Brain pericyte (primary cell): ENCODE data around the gene BTBD2.

Experiments
- DNase-seq: peaks from one replicate; pipeline ENCODE4 v3.0.0-alpha.2; 2012; ENCODE audit warnings: low read depth, low spot score

BTBD2 gene

DNA sequence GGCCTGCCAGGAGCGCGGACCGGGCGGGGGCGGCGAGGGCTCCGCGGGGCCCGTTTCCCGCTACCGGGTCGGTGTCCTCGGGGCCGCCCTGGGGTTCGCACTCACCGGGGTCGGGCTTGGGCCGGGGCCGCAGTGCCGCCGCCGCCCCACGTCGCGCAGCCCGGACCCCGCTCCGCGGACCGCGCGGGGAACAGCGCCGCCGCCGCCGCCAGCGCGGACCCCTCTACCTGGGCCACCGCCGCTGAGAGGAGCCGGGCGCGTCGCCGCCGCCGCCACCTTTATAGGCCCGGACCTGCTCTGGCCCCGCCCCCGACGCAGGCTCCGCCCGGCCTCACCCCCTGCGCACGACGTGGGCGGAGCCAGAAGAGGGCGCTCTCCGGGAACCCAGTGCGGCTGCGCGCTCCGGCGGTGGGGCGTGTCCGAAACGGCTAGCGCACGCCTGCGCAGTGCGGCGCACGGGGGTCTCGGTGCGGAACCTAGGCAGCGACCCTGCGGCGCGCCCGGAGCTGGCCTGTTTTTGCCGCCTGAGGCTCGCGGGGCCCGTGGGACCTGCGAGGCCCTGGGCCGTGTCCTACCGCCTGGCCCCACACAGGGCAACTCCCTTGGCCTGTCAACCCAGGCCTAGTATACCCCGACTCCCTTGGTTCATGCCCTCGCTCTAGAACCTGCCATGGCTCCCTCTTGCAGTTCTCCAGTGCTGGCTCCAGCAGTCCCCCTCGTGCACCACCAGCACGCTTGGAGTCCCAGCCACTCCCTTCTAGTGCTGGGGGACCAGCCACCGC lies 35.7 kb upstream of the BTBD2 start, which contains the start of gene MKNK2:
Gene MKNK2, minus strand, starts transcription at position 254 of the 782 bp plus-strand sequence. CDS start 393 bp downstream, outside the sequence.
- no peak for DNase-seq

DNA sequence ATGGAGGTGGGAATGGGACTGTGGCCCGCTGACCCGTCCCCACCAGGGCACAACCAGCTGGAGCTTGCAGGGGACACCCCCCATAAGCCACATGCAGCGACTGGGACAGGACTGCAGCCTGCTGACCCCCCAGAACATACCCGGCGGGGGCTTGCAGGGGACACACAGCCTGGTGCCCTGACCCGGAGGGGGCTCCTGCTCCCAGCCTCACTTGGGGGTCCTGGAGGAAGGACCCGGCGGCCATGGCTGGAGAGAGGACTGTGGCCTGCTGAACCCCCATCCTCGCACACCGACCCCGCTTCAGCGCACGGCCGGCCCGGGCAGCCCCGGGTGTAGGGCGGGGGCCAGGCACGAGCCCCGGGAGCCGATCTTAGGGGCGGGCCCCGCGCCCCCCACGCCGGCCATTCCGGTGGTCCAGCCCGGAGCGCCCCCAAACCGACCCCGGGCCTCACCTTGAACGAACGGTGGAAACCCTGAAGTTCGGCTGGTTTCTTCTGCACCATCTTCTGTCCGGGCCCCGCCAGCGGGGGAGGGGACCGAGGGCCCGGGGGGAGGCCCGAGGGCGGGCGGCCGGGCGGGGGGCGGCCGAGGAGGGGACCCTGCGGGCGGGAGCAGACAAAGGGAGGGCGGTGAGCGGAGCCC lies 35.0 kb upstream of the BTBD2 start:
- DNase-seq: no peak

DNA sequence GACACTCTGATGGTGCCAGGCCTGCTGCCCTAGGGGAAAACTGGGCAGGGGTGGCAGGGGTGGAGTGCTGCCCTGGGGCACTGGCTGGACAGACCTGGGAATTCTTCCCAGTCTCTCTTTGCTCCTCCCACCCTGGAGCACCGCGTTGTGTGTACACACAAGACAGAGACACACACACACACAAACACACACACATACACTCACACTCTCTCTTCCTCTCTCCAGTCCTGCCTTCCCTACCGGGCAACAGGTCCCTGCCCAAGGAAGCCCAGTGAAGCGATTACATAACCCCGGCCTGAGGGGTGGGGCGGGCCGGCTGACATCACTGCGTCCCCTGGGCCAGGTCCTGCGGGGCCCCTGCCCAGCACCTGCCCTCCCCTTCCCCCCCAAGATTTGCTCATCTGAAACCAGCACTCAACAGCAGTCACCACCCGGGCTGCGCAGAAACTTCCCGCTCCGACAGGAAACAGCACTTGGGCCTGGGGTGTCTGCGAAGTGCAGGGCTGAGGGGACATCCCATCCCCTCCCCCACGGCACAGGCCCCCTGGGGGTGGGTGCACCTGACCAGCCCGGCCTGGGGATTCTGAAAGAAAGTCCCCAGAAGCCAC lies 34.3 kb upstream of the BTBD2 start:
- no peak for DNase-seq

DNA sequence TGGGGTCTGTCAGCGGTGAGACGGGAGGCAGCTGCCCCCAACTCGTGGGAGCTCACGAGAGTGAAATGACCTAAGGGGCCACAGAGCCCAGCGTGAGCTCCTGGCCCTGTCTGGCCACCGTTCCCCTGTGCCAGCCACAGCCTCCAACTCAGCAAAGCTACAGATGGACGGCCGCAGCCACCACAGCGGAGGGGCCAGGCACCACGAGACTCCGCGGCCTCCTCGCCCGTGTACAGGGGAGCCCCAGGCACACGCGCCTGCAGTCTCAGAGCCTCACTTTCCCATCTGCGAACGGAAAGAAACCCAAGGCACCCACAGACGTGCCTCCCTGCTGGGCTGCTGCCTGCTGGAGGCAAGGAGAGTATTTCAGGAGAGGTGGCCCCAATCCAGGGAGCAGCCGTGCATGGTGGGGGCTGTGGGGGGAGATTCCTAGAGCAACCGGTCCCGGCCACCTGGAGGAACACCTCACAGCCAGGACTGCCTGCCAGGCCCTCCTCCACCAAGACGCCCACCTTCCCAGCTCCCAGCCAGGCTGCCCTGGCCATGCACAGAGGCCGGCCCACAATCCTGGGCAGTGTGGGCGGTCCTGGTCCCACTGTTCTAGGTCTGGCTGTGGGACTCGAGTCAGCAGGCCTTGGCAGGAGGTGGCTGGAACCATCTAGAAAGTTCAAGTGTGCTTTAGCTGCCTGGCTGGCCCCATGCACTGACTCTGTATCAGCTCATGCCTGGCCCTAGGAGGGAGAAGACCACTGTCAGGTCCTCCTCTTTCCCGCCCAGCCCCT lies 33.6 kb upstream of the BTBD2 start:
- DNase-seq: no peak

DNA sequence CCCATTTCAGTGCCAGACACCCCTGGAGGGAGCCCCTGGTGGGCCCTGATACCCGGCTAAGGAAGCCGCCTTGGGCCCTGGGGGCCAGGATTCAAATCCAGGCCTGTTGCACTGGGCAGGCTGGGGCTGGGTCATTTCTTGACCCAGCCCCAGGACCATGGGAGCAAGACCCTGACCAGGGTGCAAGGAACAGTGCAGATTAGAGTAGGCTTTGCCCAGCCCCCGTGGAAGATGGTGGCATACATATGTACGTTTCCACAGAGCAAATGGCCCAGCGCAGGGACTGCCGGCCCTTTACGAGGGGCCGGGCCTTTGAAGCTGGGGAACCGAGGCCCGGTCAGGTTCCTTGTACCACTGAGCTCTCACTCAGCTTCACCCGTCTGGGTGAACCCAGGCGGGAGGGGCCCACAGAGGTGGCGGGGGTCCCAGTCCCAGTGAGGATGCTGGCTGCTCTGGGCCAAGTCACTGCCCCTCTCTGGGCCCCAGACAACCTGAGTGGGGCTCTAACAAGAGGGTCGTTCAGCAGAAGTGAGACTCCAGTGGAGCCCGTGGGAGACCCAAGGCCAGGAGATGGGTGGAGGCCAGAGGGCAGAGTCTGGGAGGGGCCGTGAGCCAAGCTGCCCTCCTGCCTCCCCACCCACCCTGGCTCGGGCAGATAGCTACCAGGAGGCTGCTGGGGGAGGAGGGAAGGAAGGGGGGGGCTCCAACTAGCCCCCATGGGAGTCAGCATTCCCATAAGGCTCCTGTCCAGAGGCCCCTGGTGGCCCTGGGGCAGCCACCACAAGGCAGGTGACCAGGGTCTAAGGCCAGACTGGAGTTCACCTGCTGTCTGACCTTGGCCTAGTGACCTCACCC lies 32.8 kb upstream of the BTBD2 start:
- DNase-seq: no peak

DNA sequence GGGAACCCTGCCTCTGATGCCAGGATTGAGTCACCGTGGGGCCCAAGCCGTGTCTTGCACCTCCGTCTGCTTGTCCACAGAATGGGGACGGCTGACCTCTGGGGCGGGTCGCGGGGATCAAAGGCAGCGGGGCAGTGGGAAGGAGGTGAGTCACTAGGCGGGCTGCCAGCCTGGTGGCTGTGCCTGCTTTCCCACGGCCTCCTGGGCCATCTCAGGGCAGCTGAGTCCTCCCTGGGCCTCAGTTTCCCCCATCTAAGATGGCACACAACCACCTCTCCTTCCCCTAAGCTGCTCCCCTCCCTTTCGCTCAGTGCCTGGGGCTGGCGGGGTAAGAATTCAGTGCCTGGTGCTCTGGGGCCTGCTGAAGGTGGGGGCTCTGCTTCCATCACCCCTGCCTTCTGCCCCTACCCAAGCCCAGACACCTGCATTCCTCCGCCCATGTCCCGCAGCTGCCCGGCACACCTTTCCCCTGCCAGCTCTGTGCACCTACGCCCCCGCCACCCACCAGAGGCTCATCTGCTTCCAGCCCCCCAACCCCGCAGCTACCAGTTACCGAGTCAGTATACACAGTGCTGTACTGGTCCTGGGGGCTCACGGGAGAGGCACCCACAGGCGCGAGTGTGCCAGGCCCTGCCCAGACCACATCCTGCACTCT lies 32.1 kb upstream of the BTBD2 start:
- DNase-seq: no peak

DNA sequence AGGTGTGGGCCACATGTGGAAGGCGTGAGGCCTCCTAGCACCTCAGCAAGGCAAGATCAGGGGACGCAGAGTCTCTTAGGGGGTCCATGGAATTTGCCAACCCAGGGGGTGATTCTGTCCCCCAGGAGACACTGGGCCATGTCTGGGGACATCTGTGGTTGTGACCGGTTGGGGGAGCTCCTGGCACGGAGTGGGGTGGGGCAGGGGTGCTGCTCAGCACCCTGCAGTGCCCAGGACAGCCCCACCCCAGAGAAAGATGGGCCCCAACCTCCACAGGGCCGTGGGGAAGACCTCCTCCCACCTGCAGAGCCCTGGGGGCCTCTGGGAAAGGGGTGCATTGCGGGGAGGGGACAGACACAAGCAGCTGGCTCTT lies 31.5 kb upstream of the BTBD2 start:
- no peak for DNase-seq

DNA sequence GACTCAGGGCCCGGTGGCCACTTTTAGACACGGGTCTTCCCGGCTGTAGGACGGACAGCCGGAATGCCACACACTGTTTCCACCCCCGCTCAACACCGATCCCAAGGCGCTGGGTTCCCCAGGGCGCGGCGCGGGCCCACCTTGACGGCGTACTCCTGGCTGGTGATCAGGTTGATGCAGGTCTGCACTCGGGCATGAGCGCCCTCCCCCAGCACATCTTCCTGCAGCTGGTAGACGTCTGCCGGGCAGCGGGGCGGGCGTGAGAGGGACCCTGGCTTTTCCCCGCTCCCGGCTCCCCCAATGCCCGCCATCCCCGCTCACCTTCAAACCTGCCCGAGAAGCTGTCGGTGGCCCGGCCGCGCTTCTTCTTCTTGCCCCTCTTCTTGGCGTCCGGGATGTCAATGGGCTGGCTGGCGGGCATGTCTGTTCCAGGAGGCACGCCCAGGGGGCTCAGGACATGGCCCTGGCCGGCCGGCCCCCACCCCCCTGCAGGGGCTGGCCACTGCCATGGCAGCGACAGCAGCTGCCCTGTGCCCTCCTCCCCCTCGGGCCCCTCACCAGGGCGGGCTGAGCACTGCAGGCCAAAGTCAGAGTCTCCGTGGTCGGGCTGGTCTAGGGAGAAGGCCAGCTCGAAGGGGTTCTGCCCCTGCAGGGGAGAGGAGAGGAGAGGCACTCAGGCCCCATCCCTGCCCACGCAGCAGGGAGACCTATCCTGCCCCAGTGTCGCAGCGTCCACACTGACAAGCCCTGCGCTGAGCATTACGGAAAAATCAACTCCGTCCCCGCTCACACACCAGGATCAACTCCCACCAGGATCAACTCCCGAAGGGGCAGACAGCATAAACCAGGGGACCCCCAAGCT lies 30.8 kb upstream of the BTBD2 start:
- no peak for DNase-seq

DNA sequence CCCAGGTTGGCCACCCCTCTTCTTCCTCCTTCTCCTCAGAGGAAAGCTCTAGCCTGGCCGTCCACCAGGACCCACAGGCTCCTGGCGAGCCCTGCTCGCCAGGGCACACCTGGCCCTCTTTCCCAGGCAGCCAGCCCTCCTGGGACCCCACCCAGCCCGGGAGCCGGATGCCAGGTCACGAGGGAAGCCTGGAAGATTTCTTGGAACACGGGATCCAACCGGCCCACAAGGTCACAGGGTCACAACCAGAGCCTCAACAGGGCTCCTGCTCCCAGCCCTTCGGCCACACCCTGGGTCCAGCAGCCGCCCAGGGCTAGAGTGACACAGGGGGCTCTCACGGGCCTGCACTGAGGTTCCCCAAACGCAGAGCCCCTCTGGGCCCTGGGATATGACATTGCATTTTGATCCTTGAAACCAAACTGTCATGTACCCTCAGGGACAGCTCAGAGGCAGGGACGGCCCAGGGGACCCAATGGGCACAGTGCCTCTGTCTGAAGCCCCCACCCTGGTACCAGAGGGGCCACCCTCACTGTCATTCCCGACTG lies 30.1 kb upstream of the BTBD2 start:
- no peak for DNase-seq

DNA sequence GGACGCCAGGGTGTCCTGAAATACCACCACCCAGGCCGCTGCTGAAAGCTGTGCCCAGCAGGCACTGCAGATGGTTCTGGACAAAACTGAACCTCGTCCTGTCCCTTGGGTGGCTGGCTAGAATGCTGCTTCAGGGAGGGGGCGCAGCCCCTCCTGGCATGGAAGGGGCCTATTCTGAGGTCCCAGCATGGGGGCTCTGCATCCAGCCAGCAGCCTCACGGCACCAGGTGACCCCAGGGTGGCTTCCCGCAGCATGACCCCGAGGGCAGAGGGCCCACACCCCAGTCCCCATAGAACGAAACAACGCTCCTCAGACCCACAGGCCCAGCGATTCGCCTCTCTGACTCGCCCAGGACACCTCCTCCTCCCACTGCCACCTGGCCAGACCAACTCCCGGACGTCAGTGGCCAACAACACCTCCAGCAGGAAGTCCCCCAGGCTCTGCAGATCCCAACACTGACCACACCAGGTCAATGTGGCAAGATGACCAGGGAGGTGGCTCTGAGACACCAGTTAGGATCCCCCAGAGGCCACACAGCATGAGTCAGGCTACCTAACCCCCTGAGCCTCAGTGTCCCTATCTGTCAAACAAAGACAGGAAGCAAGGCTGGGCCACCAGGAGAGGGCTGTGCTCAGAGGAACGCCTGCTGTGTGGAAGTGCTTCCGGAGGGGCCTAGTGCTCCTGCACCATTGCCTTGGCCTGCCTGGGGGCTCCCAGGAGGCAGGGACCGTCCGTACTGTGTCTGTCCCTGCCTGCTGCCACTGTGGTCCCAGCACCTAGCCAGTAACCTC lies 29.4 kb upstream of the BTBD2 start:
- no peak for DNase-seq

DNA sequence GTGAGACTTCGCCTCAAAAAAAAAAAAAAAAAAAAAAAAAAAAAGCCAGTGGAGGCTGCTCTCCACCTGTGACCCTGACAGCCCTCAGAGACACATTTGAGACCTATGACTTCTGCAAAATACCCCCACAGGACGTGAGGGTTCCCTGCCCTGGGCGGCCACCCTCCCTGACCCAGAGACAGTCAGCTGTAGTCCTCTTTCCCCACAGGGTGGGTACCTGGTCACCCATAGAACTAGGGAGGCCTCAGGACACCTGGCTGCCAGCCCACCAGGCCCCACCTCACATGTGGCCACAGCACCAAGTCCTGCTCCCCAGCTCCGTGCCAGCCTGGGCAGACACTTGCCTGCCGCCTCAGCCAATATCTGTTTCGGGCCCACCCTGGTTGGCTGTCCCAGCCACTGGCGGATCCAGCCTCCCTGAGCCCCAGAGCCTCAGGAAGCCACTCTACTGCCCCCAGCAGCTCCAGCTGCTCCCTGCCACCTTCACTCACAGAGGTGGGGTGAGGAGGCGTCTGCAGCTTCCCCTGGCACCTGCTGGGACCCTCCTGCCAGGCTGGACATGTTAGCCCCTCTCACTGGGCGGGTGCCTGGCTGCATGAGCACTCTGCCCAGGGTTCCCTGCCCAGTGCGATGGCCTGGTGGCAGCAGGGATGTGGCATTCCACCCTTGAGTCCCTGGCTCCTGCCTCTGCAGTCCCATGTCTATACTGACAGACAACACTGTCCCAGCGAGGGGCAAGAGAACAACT lies 28.6 kb upstream of the BTBD2 start:
- DNase-seq: no peak

DNA sequence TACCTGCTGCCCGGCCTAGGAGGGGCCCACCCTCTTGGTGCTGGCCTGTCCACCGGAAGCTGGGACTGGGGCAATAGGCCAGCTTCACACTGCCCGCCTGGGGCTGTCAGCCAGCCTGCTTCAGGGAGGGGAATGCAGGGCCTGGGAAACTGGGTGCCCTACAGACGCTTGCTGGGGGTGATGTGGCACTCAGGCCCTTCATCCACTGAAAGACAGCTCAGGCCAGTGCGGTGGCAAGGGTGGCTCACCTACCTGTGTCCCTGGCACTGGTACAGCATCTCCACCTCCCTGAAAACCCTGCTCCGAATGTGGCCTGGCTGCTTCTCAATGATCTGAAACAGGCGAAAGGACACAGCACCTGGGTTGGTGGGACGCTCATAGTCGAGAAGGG lies 27.7 kb upstream of the BTBD2 start:
- DNase-seq: no peak

DNA sequence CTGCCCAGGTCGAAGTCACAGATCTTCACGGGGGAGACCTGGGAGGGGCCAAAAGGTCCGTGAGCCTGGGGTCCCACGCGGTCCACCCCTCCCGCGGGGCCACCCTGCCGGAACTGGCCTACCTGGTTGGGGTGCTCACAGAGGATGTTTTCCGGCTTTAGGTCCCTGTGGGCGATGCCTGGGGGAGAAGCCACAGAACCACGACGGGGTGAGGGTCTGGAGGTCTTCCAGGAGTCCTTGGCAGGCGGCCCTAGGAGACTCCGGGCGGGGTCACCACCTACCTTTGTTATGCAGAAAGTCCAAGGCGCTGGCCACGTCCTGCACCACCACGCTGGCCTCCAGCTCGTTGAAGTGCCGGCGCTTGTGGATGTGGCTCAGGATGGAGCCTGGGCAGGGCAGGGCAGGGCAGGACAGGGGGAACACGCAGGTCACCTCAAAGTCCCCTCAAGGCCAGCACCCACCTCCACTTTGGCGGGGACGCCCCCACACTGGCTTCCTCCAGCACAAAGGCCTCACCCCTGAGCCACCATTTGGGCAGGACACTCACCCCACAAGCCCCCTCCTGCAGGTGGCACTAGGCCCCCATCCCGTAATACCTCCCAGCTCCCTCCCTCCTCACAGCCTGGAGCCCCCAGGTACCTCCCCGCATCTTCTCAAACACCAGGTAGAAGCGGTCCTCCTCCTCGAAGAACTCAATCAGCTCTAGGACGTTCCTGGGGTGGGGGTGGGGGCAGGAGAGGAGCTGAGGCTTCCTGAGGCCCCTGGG lies 27.2 kb upstream of the BTBD2 start:
- no peak for DNase-seq

DNA sequence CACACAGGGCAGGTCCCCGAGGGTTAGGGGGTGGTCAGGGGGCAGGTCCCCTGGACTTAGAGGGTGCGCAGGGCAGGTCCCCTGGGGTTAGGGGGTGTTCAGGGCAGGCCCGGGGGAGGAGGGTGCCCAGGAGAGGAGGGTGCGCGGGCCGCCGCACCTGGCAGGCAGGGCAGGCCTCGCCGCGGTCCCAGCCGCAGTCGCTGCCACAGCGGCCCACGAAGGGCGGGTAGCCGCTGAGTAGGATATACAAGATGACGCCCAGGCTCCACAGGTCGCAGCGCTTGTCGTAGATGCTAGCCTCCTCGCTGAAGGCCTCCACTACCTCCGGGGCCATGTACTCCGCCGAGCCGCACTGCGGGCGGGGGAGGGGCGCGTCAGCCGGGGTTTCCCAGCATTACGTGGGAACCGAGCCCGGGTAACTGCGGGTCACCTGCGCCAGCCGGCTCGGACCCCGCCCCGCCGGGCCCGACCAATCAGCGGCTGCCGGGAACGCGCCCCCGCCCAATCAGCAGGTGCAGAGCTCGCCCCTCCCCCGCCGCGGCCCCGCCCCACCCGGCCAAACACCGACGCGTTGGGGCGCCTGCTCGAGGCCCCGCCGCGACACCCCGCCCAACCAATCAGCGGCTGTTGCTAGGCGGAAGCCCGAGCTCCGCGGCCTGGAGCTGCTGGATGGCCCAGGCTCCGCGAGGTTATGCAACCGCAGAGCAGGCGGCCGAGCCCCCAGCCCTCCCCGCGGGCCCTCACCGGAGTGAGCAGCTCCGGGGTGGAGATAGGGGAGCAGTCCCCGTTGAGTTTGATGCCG lies 26.4 kb upstream of the BTBD2 start:
- no peak for DNase-seq

DNA sequence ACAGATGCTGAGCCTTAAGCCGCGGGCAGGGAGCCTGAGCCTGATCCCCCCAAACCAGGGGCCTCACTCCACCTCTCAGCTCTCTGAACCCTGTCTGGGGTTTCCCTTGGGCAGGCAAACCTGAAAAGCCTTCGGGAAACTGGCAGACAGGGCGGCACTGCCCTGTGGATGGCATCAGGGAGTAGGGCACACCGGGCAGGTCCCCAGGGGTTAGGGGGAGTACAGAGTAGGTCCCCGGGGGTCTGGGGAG lies 25.8 kb upstream of the BTBD2 start:
- DNase-seq: no peak

DNA sequence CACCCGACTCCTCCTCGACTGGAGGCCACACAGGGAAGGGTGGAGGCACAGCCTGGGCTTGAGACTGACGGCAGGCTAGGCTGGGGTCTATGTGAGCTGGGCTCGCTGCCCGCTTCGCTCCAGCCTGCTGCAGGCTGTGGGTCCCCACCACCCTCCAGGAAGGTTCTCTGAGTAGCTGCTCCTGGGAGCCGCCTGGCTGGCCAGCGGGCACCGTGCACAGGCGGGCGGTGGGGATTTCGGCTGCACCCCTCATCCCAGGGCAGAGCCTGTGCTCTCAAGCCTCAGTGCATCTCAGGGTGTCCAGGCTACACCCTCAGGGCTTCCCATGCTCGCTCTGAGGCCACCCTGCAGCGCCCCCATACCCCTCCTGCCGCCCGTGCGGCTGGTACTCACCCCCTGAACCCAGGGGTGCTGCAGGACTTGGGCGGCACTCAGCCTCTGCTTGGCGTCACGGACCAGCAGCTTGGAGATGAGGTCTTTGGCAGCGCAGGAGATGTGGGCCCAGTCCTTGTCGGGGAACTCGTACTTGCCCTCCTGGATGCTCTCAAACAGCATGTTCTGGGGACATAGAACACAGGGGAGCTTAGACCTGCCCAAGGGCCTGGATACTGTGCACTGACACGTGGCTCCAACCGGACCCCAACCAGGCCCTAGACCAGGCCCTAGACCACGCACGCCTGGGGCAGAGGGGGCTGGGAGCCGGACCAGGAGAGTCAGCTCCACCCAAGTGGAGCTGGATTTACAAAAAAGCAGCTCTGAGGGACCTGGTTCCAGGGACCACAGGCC lies 25.3 kb upstream of the BTBD2 start:
- no peak for DNase-seq
